ENCODE measurements around the gene RTN4R. TPM values are rescaled to one million over a fixed set of nuclear protein-coding genes. Genes with fewer than 3 reads are reported as not detected.

Gene RTN4R
- total and polyA plus RNA-seq, 2 of the 13 experiments (the other 11 are each of a cell fraction or from before 2014, with no cell fraction given): 0.22 to 0.77 TPM

- Histone ChIP-seq H3K4me2 (ENCODE audit: low read depth, low read length) (no peak overlapping the region), H3K4me1 (ENCODE audit: insufficient read depth, low read length) (peaks cover 9% of the 10 kb centered on the region), H3K27me3 (ENCODE audit: control insufficient read depth in 1 of 2, insufficient read depth in 2 of 2, low read length in 2 of 2) (peaks cover 17 to 93% of the 10 kb centered on the region in 2 experiments; a peak in 4 of 5 replicates), H3K27ac (ENCODE audit: extremely low read length, insufficient read depth, low read length) (no peak overlapping the region), H3K9ac (ENCODE audit: insufficient read depth, low read depth, low read length) (no peak overlapping the region), H3K36me3 (replicated peaks in 1 of 2; ENCODE audit: control insufficient read depth in 1 of 2, insufficient read depth in 2 of 2, low read length in 2 of 2) (no peaks in the 10 kb centered on the region), H3K79me2 (ENCODE audit: insufficient read depth, low read length) (no peaks in the 10 kb centered on the region), H4K20me1 (ENCODE audit: insufficient read depth, low read length) (no peaks in the 10 kb centered on the region), H3K4me3 (replicated peaks in 1 of 3; ENCODE audit: insufficient read depth in 1 of 3, low read depth in 2 of 3, low read length in 3 of 3) (no peak overlapping the region), H2AFZ (ENCODE audit: low read length) (no peak overlapping the region), H3K9me3 (ENCODE audit: low read length) (no peaks in the 10 kb centered on the region)
- intact Hi-C loops (cut with micrococcal nuclease; ENCODE audit: unreplicated experiment) (no loop called here), in situ Hi-C loops (cut with HindIII; ENCODE audit: extremely low pct_ligation_motif_present, low pct_unique_long_range_greater_than_20kb) (no loop called here)
- no TSS peak for BruUV-seq (replicated peaks)
- TF ChIP-seq ZBTB10 (CRISPR knock-in tag; IDR thresholded peaks at IDR 0.05; ENCODE audit: borderline replicate concordance) (no peak), ARNT (IDR thresholded peaks at IDR 0.05) (no peak), IKZF5 (CRISPR knock-in tag; IDR thresholded peaks at IDR 0.05) (no peak), ZNF431 (CRISPR knock-in tag; IDR thresholded peaks at IDR 0.05; ENCODE audit: borderline replicate concordance, low read depth) (no peak), ZNF75D (CRISPR knock-in tag; IDR thresholded peaks at IDR 0.05; ENCODE audit: borderline replicate concordance) (no peak), THAP8 (CRISPR knock-in tag; IDR thresholded peaks at IDR 0.05; ENCODE audit: borderline replicate concordance) (no peak), PLRG1 (conservative IDR thresholded peaks at IDR 0.05) (no peak), HOXA3 (CRISPR knock-in tag; IDR thresholded peaks at IDR 0.05) (no peak), MBNL3 (CRISPR knock-in tag; conservative IDR thresholded peaks at IDR 0.05) (no peak), RCOR2 (CRISPR knock-in tag; IDR thresholded peaks at IDR 0.05) (no peak), ZNF577 (CRISPR knock-in tag; IDR thresholded peaks at IDR 0.05; ENCODE audit: borderline replicate concordance, low read depth) (no peak), EZH2 (conservative IDR thresholded peaks at IDR 0.05; ENCODE audit: low read depth, low read length) (no peak)
- POLR2A ChIA-PET: no interaction called here
- CTCF ChIA-PET (ENCODE audit: low intra/inter-chr PET ratio, low total read pairs): no interaction called here
- FAIRE-seq (no peak), DNase-seq (ENCODE audit: low spot score) (no peak), ATAC-seq (no peak)
- WGBS (ENCODE audit: low lambda C conversion rate): 4% methylated on average over 6 of the region's 10 CpGs
Observed at GRCh38 chr22:20198557-20199319, 69.4 kb downstream of the RTN4R start.

Measured in HepG2 (cell line).